ENCODE results near the gene CACNA1B. TPM values are rescaled to one million over a fixed set of nuclear protein-coding genes. Genes with fewer than 3 reads are reported as not detected.
"Not testable (repeated sequence)": the region's sequence is repeated elsewhere in the genome, so short reads cannot be mapped to it uniquely, and the experiment has no call there.

Gene CACNA1B
- total RNA-seq, 1 donor from 2014 or later, result 0.07 TPM

DNA sequence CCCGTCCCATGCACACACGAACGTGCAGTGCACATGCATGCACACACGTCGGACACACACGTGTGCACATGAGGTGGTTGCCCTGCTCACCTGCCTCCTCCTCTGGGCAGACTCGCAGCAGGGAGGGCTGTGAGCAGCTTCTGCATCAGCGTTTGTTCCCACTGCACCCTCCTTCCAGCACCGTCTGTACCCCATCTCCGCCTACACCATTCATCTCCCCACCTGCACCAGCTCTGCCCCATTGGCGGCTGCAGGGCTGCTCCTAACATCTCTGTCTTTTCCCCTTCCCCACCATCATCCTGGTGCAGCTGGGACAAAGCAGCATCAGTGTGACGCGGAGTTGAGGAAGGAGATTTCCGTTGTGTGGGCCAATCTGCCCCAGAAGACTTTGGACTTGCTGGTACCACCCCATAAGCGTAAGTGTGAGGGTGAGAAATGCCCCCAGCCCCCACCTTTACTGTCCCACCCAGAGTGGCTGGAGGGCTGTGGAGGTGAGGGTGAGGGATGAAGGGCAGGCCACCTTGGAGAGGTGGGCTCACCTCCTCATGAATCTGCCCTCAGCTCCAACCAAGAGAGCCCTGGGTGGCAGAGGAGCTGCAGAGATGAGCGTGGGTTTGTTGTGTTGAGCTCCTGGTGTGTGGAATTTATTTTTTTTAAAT is 234.6 kb downstream of the CACNA1B start:
- no peak for DNase-seq (ENCODE audit: low read depth, low spot score)

DNA sequence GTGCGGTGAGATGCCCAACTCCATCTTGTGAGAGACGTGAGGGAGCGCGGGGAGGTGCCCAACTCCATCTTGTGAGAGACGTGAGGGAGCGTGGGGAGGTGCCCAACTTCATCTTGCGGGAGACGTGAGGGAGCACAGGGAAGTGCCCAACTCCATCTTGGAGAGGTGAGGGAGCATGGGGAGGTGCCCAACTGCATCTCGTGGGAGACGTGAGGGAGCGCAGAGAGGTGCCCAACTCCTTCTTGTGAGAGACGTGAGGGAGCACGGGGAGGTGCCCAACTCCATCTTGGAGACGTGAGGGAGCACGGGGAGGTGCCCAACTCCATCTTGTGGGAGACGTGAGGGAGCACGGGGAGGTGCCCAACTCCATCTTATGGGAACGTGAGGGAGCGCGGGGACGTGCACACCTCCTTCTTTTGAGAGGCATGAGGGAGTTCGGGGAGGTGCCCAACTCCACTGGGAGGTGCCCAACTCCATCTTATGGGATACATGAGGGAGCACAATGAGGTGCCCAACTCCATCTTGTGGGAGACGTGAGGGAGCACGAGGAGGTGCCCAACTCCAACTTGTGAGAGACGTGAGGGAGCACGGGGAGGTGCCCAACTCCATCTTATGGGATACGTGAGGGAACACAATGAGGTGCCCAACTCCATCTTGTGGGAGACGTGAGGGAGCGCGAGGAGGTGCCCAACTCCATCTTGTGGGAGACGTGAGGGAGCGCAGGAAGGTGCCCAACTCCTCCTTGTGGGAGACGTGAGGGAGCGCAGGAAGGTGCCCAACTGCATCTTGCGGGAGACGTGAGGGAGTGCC is 235.4 kb downstream of the CACNA1B start:
- DNase-seq (ENCODE audit: low read depth, low spot score), result no peak

DNA sequence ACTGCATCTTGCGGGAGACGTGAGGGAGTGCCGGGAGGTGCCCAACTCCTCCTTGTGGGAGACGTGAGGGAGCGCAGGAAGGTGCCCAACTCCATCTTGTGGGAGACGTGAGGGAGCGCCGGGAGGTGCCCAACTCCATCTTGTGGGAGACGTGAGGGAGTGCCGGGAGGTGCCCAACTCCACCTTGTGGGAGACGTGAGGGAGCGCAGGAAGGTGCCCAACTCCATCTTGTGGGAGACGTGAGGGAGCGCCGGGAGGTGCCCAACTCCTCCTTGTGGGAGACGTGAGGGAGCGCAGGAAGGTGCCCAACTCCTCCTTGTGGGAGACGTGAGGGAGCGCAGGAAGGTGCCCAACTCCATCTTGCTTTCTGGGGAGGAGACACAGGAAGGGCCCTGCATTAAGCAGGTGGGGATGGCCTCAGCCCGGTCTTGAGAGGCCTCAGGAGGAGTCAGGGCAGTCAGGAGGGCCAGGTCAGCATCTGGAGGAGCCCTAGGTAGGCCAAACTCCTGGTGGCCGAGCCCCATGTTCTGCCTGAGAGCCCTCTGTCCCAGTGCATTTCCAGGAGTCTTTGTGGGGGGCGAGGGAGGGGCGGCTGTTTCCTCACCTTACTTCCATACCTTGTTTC is 236.2 kb downstream of the CACNA1B start:
- not testable (repeated sequence) for DNase-seq (ENCODE audit: low read depth, low spot score)

DNA sequence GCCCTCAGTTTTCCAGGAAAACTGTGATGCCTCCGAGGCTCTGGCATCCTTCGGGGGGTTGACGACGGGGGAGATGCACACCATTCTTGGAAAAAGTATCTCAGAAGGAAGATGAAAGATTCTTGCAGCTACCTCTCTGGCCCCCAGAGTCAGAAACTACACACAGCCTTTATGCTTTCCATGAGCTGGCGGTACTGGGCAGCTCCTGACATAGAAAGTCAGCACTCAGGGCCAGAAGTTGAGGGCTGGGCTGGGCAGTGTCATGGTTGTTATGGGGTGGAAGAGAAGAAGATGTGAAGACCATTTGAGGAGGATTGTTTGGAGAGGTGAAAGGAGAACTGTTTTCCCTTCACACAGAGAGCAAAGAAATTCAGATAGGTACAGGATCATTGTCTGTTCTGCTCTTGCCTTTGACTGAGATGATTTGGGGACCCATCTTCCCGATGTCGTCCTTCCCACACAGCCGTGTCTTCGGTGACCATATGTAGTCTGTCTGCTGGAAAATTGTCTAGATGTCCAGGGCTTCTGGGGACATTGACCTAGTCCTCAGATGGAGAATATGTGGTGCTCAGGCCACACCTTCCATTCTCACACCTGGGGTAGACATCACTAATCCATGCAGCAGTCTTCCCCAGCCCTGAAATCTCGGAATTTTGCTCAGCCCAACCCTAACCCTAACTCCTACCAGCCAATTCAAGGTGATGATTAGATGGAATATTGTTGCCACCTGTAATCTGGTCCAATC is 237.1 kb downstream of the CACNA1B start:
- DNase-seq (ENCODE audit: low read depth, low spot score), result no peak

DNA sequence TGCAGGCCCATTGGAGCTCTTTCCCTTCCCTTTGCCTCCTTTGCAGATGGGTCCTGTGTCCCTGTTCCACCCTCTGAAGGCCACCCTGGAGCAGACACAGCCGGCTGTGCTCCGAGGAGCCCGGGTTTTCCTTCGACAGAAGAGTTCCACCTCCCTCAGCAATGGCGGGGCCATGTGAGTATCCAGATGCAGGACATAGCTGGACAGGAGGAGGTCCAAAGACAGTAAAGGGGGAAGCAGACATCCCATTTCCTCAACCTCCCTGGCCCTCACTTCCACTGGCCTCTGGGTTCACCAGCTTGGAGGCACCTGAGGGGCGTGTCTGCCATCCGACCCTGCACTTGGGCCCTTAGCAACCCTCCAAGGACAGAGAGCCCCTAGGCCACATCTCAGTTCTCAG is 237.9 kb downstream of the CACNA1B start:
- no peak for DNase-seq (ENCODE audit: low read depth, low spot score)

DNA sequence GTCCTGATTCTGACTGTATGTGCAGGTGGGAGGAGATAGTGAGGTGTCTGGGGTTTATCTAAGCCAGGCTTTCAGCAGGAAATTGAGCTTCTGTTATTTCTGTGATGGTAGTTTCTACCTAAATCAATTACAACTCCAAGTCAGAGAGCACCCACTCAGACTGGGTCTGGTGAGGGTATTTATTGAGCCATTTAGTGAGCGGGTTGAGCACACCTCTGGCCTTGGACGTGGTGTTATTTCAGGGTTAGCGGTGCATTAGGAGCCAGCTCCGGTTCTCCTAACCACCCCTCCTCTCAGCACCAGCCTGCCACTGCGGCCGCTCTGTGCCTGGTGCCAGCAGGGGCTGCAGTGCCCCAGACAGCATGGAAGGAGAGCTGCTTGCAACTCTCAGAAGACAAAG is 238.9 kb downstream of the CACNA1B start:
- DNase-seq (ENCODE audit: low read depth, low spot score), result no peak

DNA sequence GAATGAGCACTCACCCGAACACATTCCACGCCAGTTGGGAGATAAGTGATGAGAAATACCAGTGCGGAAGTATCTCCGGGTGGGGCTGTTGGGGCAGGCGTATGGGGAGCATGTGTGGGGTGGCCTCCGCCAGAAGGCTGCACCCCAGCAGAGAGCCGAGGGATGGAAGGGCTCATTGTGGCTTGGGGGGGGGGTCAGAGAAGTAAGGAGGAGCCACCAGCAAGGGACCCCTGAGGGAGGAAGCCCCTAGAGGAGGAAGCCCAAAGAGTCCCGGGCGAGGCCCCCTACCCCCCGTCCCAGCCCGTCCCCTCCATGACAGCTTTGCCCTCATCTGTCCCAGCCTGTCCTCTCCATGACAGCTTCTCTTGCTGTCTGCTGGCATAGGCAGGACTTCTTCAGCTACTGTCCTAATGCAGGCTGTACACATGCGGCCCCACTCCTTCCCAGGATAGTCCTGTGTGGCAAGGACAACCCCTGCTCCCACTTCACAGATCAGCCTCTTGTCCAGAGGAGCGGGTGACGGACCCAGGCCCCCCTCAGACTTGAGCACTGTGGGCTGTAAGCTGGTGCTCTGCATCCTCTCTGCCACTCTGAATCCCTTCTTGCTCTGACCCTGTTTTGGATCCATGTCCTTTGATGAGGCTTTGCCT is 239.6 kb downstream of the CACNA1B start:
- DNase-seq (ENCODE audit: low read depth, low spot score), result no peak

DNA sequence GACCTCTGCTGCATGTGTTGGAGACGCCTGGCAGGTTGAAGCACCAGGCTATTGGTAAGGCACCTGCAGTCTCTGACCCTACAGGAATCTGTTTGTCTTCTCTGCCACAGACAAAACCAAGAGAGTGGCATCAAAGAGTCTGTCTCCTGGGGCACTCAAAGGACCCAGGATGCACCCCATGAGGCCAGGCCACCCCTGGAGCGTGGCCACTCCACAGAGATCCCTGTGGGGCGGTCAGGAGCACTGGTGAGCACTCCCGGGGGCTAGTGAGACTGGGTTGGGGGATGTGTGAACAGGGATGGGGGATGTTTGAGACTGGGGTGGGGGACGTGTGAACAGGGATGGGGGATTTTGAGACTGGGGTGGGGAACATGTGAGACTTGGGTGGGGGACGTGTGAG is 240.3 kb downstream of the CACNA1B start:
- DNase-seq (ENCODE audit: low read depth, low spot score), result no peak

DNA sequence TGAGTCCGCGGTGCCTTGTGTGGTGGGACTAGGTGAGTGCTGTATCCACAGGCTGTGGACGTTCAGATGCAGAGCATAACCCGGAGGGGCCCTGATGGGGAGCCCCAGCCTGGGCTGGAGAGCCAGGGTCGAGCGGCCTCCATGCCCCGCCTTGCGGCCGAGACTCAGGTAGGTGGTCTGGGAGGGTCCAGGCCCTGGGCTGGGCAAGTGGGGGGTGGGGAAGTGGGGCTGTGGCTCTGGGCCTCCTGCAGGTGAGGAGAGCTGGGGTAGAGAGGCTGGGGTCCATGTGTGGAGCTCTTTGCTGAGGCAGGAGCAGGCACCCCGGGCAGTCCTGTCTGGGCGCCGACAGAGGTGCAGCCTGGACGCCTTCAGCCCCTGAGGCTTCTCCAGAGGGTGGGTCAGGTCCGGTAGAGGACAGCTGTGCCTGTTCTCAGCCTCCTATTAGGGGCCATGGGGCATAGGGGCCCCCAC is 241.1 kb downstream of the CACNA1B start:
- DNase-seq (ENCODE audit: low read depth, low spot score), result no peak

DNA sequence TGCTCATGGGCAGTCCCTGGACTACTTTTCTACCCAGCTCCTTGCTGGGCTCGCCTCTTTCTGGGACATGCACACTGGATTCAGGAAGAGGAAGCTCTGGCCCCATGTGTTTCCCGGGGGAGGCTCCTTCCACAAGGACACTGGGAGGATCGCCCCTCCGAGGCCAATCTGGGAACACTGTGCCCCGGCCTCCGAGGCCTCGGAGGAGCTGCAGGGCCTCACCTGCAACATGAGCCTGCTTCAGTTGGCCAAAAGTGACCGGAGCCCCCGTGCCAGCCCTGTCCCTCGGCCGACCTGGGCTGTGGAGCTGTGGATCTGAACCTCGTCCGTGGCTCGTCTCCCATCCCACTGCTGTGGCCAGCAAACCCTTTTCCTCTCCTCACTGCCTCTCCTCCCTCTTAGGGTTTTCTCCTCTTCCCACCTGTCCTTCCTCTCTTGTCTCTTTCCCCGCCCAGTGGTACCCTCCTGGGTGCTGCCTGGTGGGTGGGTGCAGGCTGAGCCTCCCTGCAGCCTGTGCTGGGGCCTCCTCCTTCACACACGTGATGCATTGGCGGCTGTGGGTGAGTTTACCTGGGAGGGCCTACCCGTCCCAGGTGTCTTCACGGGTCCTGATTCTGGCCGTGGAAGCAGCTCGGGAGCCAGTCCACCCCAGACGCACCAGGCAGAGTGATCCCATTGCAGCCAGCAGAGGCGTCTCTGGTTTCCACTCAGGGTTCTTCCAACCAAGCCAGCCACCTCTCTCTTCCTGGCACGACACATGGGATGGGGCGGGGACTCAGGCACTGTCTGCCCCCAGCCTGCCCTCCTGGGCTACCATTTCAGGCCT is 241.8 kb downstream of the CACNA1B start:
- DNase-seq (ENCODE audit: low read depth, low spot score), result no peak

DNA sequence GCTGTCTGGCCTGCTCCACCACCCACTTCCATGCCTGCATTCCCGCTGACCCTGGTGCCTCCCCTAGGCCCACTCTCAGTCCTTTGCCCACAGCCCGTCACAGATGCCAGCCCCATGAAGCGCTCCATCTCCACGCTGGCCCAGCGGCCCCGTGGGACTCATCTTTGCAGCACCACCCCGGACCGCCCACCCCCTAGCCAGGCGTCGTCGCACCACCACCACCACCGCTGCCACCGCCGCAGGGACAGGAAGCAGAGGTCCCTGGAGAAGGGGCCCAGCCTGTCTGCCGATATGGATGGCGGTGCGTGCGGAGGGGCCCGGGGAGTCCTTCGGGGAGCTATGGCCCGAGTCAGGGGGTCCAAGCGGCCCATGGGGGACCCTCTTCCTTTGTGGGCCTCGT is 242.5 kb downstream of the CACNA1B start:
- DNase-seq (ENCODE audit: low read depth, low spot score), result no peak

DNA sequence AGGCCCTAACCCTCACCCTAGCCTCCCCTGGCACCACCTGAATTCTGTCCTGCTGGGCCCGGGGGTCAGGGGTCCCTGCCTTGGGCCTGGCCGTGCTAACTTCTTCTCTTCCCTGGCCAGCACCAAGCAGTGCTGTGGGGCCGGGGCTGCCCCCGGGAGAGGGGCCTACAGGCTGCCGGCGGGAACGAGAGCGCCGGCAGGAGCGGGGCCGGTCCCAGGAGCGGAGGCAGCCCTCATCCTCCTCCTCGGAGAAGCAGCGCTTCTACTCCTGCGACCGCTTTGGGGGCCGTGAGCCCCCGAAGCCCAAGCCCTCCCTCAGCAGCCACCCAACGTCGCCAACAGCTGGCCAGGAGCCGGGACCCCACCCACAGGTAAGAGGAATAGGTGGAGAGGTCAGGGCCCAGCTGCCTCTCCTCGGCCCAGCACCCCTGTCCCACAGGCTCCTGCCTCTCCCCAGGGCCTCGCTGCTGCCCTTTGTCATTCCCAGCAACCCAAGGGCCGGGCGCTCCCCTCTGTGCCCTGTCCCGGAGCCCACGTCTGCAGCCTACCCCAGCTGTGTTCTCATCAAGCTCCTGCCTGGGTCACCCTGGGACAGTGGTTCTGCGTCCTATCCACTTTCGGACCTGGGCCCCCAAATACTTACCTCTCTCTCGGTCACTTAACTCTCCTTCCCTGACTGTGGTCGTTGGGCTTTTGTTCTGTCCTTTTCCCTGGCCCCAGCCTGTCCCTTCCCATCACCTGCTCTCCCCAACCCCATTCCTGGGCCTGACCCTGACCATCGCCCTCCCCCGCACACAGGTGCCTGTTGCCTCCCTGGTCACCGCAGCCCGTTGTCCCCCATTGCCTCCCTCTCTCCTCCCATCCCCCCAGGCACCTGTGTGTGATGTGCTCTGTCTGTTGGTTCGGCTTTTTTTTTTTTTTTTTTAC is 243.2 kb downstream of the CACNA1B start:
- no peak for DNase-seq (ENCODE audit: low read depth, low spot score)

DNA sequence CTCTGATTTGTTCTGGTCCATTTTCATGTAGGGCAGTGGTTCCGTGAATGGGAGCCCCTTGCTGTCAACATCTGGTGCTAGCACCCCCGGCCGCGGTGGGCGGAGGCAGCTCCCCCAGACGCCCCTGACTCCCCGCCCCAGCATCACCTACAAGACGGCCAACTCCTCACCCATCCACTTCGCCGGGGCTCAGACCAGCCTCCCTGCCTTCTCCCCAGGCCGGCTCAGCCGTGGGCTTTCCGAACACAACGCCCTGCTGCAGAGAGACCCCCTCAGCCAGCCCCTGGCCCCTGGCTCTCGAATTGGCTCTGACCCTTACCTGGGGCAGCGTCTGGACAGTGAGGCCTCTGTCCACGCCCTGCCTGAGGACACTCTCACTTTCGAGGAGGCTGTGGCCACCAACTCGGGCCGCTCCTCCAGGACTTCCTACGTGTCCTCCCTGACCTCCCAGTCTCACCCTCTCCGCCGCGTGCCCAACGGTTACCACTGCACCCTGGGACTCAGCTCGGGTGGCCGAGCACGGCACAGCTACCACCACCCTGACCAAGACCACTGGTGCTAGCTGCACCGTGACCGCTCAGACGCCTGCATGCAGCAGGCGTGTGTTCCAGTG is 244.0 kb downstream of the CACNA1B start:
- no peak for DNase-seq (ENCODE audit: low read depth, low spot score)

DNA sequence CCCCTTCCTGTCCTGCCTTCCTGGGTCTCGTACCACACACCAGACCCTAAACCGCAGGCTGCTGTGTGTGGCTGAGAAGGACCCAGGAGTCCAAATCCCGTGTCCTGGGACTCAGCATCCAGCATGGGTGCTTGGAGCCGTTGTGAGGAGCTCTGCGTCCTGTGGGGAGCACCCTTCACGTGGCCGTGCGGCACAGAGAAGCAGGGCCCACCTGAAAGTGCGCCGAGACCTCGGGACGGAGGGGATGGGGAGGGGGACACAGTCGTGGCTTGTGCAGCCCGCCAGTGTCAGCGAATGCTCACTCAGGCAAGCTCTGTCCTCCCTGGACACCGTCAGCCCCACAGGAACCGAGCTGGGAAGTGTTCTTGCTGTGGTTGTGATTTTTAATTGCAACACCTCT is 244.6 kb downstream of the CACNA1B start:
- no peak for DNase-seq (ENCODE audit: low read depth, low spot score)

DNA sequence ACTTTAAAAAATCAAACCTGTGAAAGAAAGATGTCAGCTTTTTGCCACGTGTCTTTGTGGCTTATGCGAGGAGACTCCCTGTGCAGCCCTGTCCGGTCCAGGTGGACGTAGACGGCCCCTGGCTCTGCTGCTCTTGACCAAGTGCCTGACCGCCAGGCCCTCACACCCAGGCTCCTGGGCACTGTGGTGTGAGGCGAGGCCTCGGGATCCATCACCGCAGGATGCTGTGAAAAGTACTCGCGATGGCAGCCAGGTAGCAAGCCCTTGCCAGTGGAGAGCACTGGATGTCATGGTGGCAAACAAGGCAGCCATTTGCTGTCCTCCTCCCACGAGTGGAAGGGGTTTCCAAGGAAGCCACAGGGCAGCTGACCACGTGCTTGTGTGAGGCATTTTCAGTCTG is 245.1 kb downstream of the CACNA1B start:
- DNase-seq (ENCODE audit: low read depth, low spot score), result no peak

DNA sequence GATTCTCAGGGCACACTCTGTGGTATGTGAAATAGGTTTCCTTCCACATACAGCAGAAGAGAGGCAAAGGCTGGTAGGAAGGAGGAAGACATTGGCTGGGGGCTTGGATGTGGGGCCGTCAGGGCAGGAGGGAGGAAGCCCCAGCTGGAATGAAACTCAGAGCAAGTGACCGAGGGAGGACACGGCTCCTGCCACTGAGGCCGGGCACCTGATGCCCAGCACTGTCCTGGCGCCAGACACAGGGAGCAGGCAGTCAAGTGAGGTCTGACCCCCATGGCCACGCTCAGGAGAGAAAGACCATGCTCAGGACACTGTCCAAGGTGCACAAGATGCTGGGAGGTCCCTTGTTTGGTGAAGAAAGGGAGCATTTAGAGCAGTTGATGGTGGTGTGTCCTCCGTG is 245.5 kb downstream of the CACNA1B start:
- no peak for DNase-seq (ENCODE audit: low read depth, low spot score)

DNA sequence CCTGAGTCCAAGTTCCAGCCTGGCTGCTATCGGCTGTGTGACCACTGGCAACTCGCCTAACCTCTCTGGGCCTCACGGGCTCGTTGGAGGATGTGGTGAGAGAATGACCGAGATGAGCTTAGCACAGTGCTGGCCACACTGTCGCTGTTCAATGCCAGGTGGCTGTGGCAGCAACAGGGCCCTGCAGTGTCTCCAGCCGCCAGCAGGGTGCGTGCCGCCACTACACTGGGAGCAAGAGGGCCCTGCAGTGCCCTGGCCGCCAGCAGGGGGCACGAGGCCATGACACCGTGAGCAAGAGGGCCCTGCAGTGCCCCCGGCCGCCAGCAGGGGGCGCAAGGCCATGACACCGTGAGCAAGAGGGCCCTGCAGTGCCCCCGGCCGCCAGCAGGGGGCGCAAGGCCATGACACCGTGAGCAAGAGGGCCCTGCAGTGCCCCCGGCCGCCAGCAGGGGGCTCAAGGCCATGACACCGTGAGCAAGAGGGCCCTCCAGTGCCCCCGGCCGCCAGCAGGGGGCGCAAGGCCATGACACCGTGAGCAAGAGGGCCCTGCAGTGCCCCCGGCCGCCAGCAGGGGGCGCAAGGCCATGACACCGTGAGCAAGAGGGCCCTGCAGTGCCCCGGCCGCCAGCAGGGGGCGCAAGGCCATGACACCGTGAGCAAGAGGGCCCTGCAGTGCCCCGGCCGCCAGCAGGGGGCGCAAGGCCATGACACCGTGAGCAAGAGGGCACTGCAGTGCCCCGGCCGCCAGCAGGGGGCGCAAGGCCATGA is 248.7 kb downstream of the CACNA1B start:
- not testable (repeated sequence) for DNase-seq (ENCODE audit: low read depth, low spot score)

Measured in pulmonary artery endothelial cell (primary cell).